Measurements from ENCODE around the gene LYRM4. TPM values are rescaled to one million over a fixed set of nuclear protein-coding genes. Genes with fewer than 3 reads are reported as not detected.

Gene LYRM4
- total and polyA plus RNA-seq, 2 donors (not counting 1 experiment from before 2014, with no cell fraction given) = 22.1 to 29.5 TPM

- peaks cover 8% of the 10 kb centered on the region for H3K4me1 Mint-ChIP-seq
- H3K79me2 ChIP-seq (ENCODE audit: control insufficient read depth, insufficient read depth, low read length) = no peaks in the 10 kb centered on the region
- no peak overlapping the region for H3K4me2 ChIP-seq (replicated peaks; ENCODE audit: low read depth, low read length, poor library complexity, severe bottlenecking)
- intact Hi-C loops (cut with micrococcal nuclease) = no loop called here
- H4K20me1 ChIP-seq (ENCODE audit: control insufficient read depth, insufficient read depth, low read length, poor library complexity, severe bottlenecking) = no peaks in the 10 kb centered on the region
- H3K36me3 ChIP-seq (replicated peaks in 1 of 2; ENCODE audit: control extremely low read depth in 1 of 2, control insufficient read depth in 1 of 2, extremely low read depth in 1 of 2, insufficient read depth in 2 of 2, low read length in 1 of 2) = no peaks in the 10 kb centered on the region
- no peaks in the 10 kb centered on the region for H3K4me1 ChIP-seq (ENCODE audit: control insufficient read depth in 2 of 2, insufficient read depth in 2 of 2, low read length in 2 of 2)
- no peaks in the 10 kb centered on the region for H3K27me3 Mint-ChIP-seq
- no peaks in the 10 kb centered on the region for H3K9me3 Mint-ChIP-seq (ENCODE audit: insufficient read depth)
- no peak overlapping the region for H2AFZ ChIP-seq (ENCODE audit: insufficient read depth, low read depth, low read length, poor library complexity, severe bottlenecking)
- no peaks in the 10 kb centered on the region for H3K9me3 ChIP-seq (ENCODE audit: control extremely low read depth in 1 of 3, control insufficient read depth in 2 of 3, insufficient read depth in 1 of 3, low read length in 2 of 3)
- ChIA-PET CTCF (no interaction called here), POLR2A (no interaction called here)
- no peak overlapping the region for H3K9ac ChIP-seq (ENCODE audit: low read length)
- H3K4me3 ChIP-seq (ENCODE audit: control extremely low read depth in 1 of 5, extremely low read depth in 1 of 5, insufficient read depth in 1 of 5, low read depth in 2 of 5, low read length in 4 of 5) = no peak overlapping the region
- H3K27ac ChIP-seq (ENCODE audit: low read length in 2 of 2) = no peak overlapping the region
- DNase-seq (no peak), ATAC-seq (ENCODE audit: low read depth) (no peak)
- H3K27ac Mint-ChIP-seq = no peak overlapping the region
- WGBS (ENCODE audit: insufficient coverage) = 98% methylated on average over 8 of the region's 10 CpGs
- no peak overlapping the region for H3K4me3 Mint-ChIP-seq
- no peaks in the 10 kb centered on the region for H3K27me3 ChIP-seq (replicated peaks in 1 of 4; ENCODE audit: control extremely low read depth in 1 of 4, control insufficient read depth in 3 of 4, insufficient read depth in 4 of 4, low read length in 3 of 4)
- TF ChIP-seq CTCF (IDR thresholded peaks at IDR 0.05) (no peak), EZH2 (IDR thresholded peaks at IDR 0.05; ENCODE audit: borderline replicate concordance, insufficient read depth, low read depth, low read length, poor library complexity, severe bottlenecking) (no peak)
Measured at GRCh38 chr6:5203546-5203945, 57.2 kb downstream of the LYRM4 start.

- Mint-ChIP-seq H3K4me3 (no peak overlapping the region), H3K9me3 (ENCODE audit: insufficient read depth) (no peaks in the 10 kb centered on the region), H3K4me1 (peaks cover 5% of the 10 kb centered on the region), H3K27ac (no peak overlapping the region), H3K27me3 (no peaks in the 10 kb centered on the region)
- Histone ChIP-seq H3K4me2 (replicated peaks; ENCODE audit: low read depth, low read length, poor library complexity, severe bottlenecking) (no peak overlapping the region), H3K9me3 (ENCODE audit: control extremely low read depth in 1 of 3, control insufficient read depth in 2 of 3, insufficient read depth in 1 of 3, low read length in 2 of 3) (no peaks in the 10 kb centered on the region), H3K9ac (ENCODE audit: low read length) (no peak overlapping the region), H3K27me3 (replicated peaks in 1 of 4; ENCODE audit: control extremely low read depth in 1 of 4, control insufficient read depth in 3 of 4, insufficient read depth in 4 of 4, low read length in 3 of 4) (no peaks in the 10 kb centered on the region), H3K79me2 (ENCODE audit: control insufficient read depth, insufficient read depth, low read length) (no peaks in the 10 kb centered on the region), H4K20me1 (ENCODE audit: control insufficient read depth, insufficient read depth, low read length, poor library complexity, severe bottlenecking) (no peaks in the 10 kb centered on the region), H3K27ac (ENCODE audit: low read length in 2 of 2) (no peak overlapping the region), H3K36me3 (replicated peaks in 1 of 2; ENCODE audit: control extremely low read depth in 1 of 2, control insufficient read depth in 1 of 2, extremely low read depth in 1 of 2, insufficient read depth in 2 of 2, low read length in 1 of 2) (no peaks in the 10 kb centered on the region), H3K4me3 (ENCODE audit: control extremely low read depth in 1 of 5, extremely low read depth in 1 of 5, insufficient read depth in 1 of 5, low read depth in 2 of 5, low read length in 4 of 5) (no peak overlapping the region), H3K4me1 (ENCODE audit: control insufficient read depth in 2 of 2, insufficient read depth in 2 of 2, low read length in 2 of 2) (no peaks in the 10 kb centered on the region), H2AFZ (ENCODE audit: insufficient read depth, low read depth, low read length, poor library complexity, severe bottlenecking) (no peak overlapping the region)
- TF ChIP-seq EZH2 (IDR thresholded peaks at IDR 0.05; ENCODE audit: borderline replicate concordance, insufficient read depth, low read depth, low read length, poor library complexity, severe bottlenecking) (no peak), CTCF (IDR thresholded peaks at IDR 0.05) (no peak)
- CTCF ChIA-PET = no interaction called here
- no peak for ATAC-seq (ENCODE audit: low read depth)
- POLR2A ChIA-PET = no interaction called here
- 98% methylated on average over 7 of the region's 7 CpGs for WGBS (ENCODE audit: insufficient coverage)
- intact Hi-C loops (cut with micrococcal nuclease) = no loop called here
- no peak for DNase-seq
Measured at GRCh38 chr6:5202941-5203340, 57.8 kb downstream of the LYRM4 start.
